ENCODE data around the gene JAGN1.
A peak's percentile ranks its signal among the peaks of the same experiment; 100 is the strongest.
"Not testable (repeated sequence)": the region's sequence is repeated elsewhere in the genome, so short reads cannot be mapped to it uniquely, and the experiment has no call there.

The JAGN1 gene

GRCh38 chr3:9878700-9879099, 11.7 kb upstream of the JAGN1 start:
- CTCF ChIA-PET, result interaction anchor here (0.5 to 1.3 kb wide), 2 partner anchors 53 to 466 kb away, joined by 3 read pairs; no protein-coding TSS in a partner anchor
- no peak overlapping the region for H3K4me3 Mint-ChIP-seq

DNA sequence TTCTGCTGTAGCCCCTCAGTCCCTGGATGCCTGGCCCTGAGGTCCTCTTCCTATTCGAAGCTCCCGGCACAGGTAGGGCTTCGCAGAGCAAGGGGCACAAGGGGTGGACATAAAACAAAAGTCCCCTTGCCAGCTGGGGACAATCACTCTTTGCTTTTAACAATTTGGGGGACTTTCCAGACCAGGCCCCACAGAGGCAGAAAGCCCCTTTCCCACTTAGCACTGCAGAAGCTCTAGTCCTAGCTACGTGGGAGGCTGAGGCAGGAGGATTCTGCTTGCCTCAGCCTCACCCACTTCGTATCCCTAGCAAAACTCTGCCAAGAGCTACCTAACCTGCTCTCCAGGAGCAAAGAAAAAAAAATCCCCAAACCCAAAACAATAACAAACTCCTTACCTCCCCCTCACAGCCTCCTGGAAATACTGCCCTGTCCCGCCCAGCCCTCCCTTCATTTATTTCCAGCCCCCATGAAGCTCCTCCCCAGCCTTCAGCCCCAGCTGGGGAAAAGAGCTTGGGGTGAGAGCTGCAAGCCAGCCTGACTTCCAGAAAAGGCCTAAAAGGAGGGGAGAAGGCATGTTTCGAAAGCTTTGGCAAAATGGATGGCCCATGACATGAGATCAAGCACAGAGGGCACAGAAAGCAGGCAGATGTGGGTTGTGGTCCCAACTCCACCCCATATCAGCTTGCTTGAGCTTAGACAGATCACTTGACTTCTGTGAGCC, 10.4 kb upstream of the JAGN1 start, which contains the start of gene CIDEC:
Gene CIDEC (minus strand): TSS at position 424 of the 720 bp plus-strand sequence. CDS start 1,767 bp downstream, outside the sequence.
- Mint-ChIP-seq H3K9me3 (no peaks in the 10 kb centered on the region), H3K27ac (no peak within 1 kb of the TSS), H3K4me1 (no peaks in the 10 kb centered on the region), H3K36me3 (no peaks in the 10 kb centered on the region), H3K27me3 (peaks cover 26% of the 10 kb centered on the region), H3K4me3 (no peak within 1 kb of the TSS)
- CTCF ChIA-PET, result no interaction called here
- DNase-seq, result no peak

More at GRCh38 chr3:9878700-9879099, 11.7 kb upstream of the JAGN1 start:
- no peak for DNase-seq
- H3K4me1 Mint-ChIP-seq, result no peaks in the 10 kb centered on the region
- H3K9me3 Mint-ChIP-seq, result no peaks in the 10 kb centered on the region
- peaks cover 26% of the 10 kb centered on the region for H3K27me3 Mint-ChIP-seq
- H3K27ac Mint-ChIP-seq, result no peak overlapping the region
- no peaks in the 10 kb centered on the region for H3K36me3 Mint-ChIP-seq

GRCh38 chr3:9881441-9881840, 9.0 kb upstream of the JAGN1 start:
- H3K9me3 Mint-ChIP-seq, result no peaks in the 10 kb centered on the region
- no peak for DNase-seq
- H3K27me3 Mint-ChIP-seq, result peaks cover 26% of the 10 kb centered on the region
- H3K27ac Mint-ChIP-seq, result no peak overlapping the region
- no peaks in the 10 kb centered on the region for H3K4me1 Mint-ChIP-seq
- CTCF ChIA-PET, result no interaction called here
- no peaks in the 10 kb centered on the region for H3K36me3 Mint-ChIP-seq
- H3K4me3 Mint-ChIP-seq, result no peak overlapping the region

DNA sequence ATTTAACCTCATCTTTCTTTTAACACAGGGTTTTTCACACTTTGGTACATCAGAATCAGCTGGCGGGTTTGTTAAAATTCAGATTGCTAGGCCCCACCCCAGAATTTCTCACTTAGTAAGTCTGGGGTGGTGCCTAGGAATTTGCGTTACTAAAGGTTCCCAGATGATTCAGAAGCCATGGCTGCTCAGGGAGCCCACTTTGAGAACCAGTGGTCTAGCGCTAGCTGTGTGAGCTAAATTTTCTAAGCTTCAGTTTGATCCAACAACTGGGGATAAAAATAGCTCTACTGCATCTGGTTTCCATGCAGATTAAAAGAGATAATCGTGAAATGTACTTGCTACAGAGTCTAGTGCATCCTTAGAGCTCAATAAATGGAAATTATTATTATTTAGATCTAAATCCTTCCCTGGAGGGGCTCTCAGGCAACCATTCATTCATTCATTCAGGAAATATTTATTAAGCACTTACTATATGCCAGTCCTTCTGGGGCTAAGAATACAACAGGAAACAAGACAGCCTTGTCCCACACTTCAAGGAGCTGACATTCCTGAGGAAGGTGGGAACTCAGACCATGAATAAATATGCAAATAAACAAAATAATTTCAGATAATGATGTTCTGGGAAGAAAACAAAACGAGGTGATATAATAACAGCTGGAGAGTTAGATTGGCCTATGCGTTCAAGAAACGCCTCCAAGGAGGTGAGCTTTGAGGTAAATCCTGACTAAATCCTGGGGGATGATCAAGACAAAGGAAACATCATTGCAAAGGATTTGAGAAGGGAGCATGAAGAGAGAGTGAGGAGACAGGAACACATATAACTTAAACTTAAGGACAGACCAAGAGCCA, 6.5 kb upstream of the JAGN1 start:
- DNase-seq, result no peak
- CTCF ChIA-PET, result interaction anchor here (0.9 to 1.3 kb wide), 2 partner anchors 9 to 10 kb away, joined by 3 to 4 read pairs; no protein-coding TSS in a partner anchor
- Mint-ChIP-seq H3K27me3 (peaks cover 18% of the 10 kb centered on the region), H3K4me3 (no peak overlapping the region), H3K9me3 (no peaks in the 10 kb centered on the region), H3K27ac (no peak overlapping the region), H3K36me3 (no peaks in the 10 kb centered on the region), H3K4me1 (peaks cover under 1% of the 10 kb centered on the region)

- Mint-ChIP-seq H3K4me1 (peaks cover 6% of the 10 kb centered on the region), H3K36me3 (no peaks in the 10 kb centered on the region), H3K4me3 (no peak overlapping the region), H3K9me3 (no peaks in the 10 kb centered on the region), H3K27me3 (peaks cover 13% of the 10 kb centered on the region), H3K27ac (peak overlapping the region; percentile 24)
- DNase-seq, result no peak
- CTCF ChIA-PET, result interaction anchor here (0.9 to 1.3 kb wide), 3 partner anchors 9 to 46 kb away, joined by 3 to 4 read pairs (median 3); no protein-coding TSS in a partner anchor
Measured at GRCh38 chr3:9884555-9885165, 5.8 kb upstream of the JAGN1 start.

DNA sequence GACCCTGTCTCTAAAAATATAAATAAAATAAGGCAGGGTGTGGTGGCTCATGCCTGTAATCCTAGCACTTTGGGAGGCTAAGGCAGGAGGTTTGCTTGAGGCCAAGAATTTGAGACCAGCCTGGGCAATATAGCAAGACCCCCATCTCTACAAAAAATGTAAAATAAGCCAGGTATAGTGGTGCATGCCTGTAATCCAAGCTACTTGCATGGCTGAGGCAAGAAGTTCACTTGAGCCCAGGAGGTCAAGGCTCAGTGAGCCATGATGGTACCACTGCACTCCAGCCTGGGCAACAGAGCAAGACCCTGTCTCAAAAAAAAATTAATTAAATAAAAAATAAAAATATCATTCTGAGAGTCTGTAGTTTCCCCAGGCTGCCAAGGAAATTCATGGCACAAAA, 4.1 kb upstream of the JAGN1 start:
- CTCF ChIA-PET, result no interaction called here
- H3K4me1 Mint-ChIP-seq, result peaks cover 15% of the 10 kb centered on the region
- H3K36me3 Mint-ChIP-seq, result peaks cover 5% of the 10 kb centered on the region
- peaks cover 5% of the 10 kb centered on the region for H3K27me3 Mint-ChIP-seq
- no peak for DNase-seq
- no peaks in the 10 kb centered on the region for H3K9me3 Mint-ChIP-seq
- no peak overlapping the region for H3K4me3 Mint-ChIP-seq
- no peak overlapping the region for H3K27ac Mint-ChIP-seq

DNA sequence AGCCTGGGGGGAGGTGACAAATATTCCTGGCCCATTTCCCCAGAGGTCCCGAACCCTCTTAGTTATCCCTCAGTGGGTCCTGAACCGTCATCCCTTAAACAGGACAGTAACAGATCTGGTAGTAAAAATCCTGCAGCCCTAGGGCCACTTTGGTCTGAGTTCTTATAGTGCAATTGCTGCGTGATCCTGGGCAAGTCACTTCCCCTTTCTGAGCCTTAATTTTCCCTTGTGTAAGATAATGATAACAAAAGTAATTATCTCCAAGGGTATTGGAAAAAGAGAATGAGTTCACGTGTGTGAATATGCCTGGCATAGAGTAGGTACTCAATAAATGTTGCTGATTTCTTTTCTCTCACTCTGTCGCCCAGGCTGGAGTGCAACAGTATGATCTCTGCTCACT, 2.9 kb upstream of the JAGN1 start:
- peaks cover 5% of the 10 kb centered on the region for H3K27me3 Mint-ChIP-seq
- H3K27ac Mint-ChIP-seq, result no peak overlapping the region
- no peak overlapping the region for H3K4me3 Mint-ChIP-seq
- H3K36me3 Mint-ChIP-seq, result peaks cover 12% of the 10 kb centered on the region
- H3K9me3 Mint-ChIP-seq, result no peaks in the 10 kb centered on the region
- H3K4me1 Mint-ChIP-seq, result peaks cover 24% of the 10 kb centered on the region
- CTCF ChIA-PET, result no interaction called here
- DNase-seq, result no peak

DNA sequence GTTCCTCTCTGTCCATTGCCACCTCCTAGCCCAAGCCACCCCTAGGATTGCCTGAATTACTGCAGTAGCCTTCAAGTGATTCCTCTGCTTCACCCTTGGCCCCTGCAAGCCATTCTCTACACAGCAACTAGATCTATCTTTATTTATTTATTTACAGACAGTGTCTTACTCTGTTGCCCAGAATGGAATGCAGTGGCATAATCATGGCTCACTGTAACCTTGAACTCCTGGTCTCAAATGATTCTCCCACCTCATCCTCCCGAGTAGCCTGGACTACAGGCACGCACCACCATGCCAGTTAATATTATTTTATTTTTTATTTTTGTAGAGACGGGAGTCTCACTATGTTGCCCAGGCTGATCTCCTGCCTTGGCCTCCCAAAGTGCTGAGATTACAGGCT, 1.9 kb upstream of the JAGN1 start:
- no peaks in the 10 kb centered on the region for H3K9me3 Mint-ChIP-seq
- H3K27ac Mint-ChIP-seq, result no peak overlapping the region
- peaks cover 5% of the 10 kb centered on the region for H3K27me3 Mint-ChIP-seq
- H3K36me3 Mint-ChIP-seq, result peaks cover 21% of the 10 kb centered on the region
- CTCF ChIA-PET, result no interaction called here
- H3K4me1 Mint-ChIP-seq, result peaks cover 31% of the 10 kb centered on the region
- no peak for DNase-seq
- no peak overlapping the region for H3K4me3 Mint-ChIP-seq

- Mint-ChIP-seq H3K4me1 (peaks cover 39% of the 10 kb centered on the region), H3K4me3 (peak overlapping the region; percentile 43), H3K36me3 (peaks cover 28% of the 10 kb centered on the region), H3K27me3 (peaks cover 5% of the 10 kb centered on the region), H3K27ac (peak overlapping the region; percentile 97), H3K9me3 (no peaks in the 10 kb centered on the region)
- CTCF ChIA-PET, result interaction anchor here (0.6 kb wide), 2 partner anchors 11 to 127 kb away, joined by 4 read pairs; no protein-coding TSS in a partner anchor
- no peak for DNase-seq
Measured at GRCh38 chr3:9889405-9889804, 1.0 kb upstream of the JAGN1 start.

- no peaks in the 10 kb centered on the region for H3K9me3 Mint-ChIP-seq
- peaks cover 45% of the 10 kb centered on the region for H3K4me1 Mint-ChIP-seq
- peaks cover 5% of the 10 kb centered on the region for H3K27me3 Mint-ChIP-seq
- peak overlapping the region; percentile 97 for H3K4me3 Mint-ChIP-seq
- peaks cover 37% of the 10 kb centered on the region for H3K36me3 Mint-ChIP-seq
- DNase-seq, result no peak
- peak overlapping the region; percentile 97 for H3K27ac Mint-ChIP-seq
- CTCF ChIA-PET, result interaction anchor here (1.1 to 1.9 kb wide), 3 partner anchors 11 to 80 kb away, joined by 3 to 6 read pairs (median 4); partner anchors contain the start of gene IL17RE
Measured at GRCh38 chr3:9891072-9891622, 737 bp downstream of the JAGN1 start.

GRCh38 chr3:9893739-9894138, 3.3 kb downstream of the JAGN1 start:
- Mint-ChIP-seq H3K4me3 (no peak overlapping the region), H3K36me3 (peaks cover 38% of the 10 kb centered on the region), H3K4me1 (peaks cover 45% of the 10 kb centered on the region), H3K27ac (no peak overlapping the region), H3K27me3 (no peaks in the 10 kb centered on the region), H3K9me3 (no peaks in the 10 kb centered on the region)
- no peak for DNase-seq
- CTCF ChIA-PET, result interaction anchor here (1.3 to 3.7 kb wide), 2 partner anchors 10 to 39 kb away, joined by 4 to 14 read pairs; partner anchors contain the start of gene CRELD1

GRCh38 chr3:9895715-9896114, 5.3 kb downstream of the JAGN1 start:
- CTCF ChIA-PET, result interaction anchor here (3.7 kb wide), 1 partner anchor 37 kb away, joined by 14 read pairs; the partner anchor contains the start of gene CRELD1
- peaks cover 36% of the 10 kb centered on the region for H3K36me3 Mint-ChIP-seq
- H3K9me3 Mint-ChIP-seq, H3K27ac Mint-ChIP-seq, H3K4me3 Mint-ChIP-seq, H3K27me3 Mint-ChIP-seq, DNase-seq: not testable (repeated sequence)
- H3K4me1 Mint-ChIP-seq, result peaks cover 33% of the 10 kb centered on the region

- DNase-seq, CTCF ChIA-PET, H3K27me3 Mint-ChIP-seq, H3K4me3 Mint-ChIP-seq, H3K9me3 Mint-ChIP-seq, H3K27ac Mint-ChIP-seq: not testable (repeated sequence)
- Mint-ChIP-seq H3K4me1 (peaks cover 34% of the 10 kb centered on the region), H3K36me3 (peaks cover 31% of the 10 kb centered on the region)
Measured at GRCh38 chr3:9896755-9897407, 6.5 kb downstream of the JAGN1 start.

Data from activated naive CD4-positive, alpha-beta T cell treated with anti-CD3 and anti-CD28 coated beads, Interleukin-2, amount 10 ng/mL, durations not matched to agents 7 days and 5 days (primary cell).